C4-2B (cell line): ENCODE results near the gene EFR3B.
"Not testable (repeated sequence)": the region's sequence is repeated elsewhere in the genome, so short reads cannot be mapped to it uniquely, and the experiment has no call there.

Source experiments
- H3K27ac ChIP-seq: fragments of 450-650 bp; 2 replicates; pipeline ENCODE4 v1.5.1; 2017
- CTCF ChIP-seq: fragments of 450-650 bp; conservative IDR thresholded peaks from 2 replicates; pipeline ENCODE4 v1.5.1; 2017; ENCODE audit warnings: mild to moderate bottlenecking
- ZFX ChIP-seq: fragments of 450-650 bp; IDR thresholded peaks from 2 replicates; pipeline ENCODE4 v1.6.1; 2017

The EFR3B gene

DNA sequence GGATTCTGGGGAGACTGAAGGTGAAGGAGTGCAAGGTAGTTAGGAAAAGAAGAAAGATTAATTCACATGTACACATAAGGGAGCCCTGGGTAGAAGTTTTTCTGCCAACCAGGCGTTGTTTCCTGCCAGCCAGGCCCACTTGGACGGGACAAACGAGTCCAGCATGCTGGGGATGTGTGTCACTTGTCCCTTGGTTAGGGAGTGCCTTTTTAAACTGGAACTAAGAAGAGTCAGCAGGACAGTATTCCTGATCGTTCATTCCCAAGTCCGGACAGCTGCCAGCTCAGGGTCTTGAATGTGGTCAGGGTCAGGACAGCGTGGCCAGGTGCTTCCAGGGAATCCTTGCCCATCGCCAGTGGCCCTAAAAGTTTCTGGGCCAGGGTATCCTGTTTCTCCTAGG is 83.3 kb downstream of the EFR3B start:
- TF ChIP-seq CTCF (no peak), ZFX (no peak)
- no peak overlapping the region for H3K27ac ChIP-seq

DNA sequence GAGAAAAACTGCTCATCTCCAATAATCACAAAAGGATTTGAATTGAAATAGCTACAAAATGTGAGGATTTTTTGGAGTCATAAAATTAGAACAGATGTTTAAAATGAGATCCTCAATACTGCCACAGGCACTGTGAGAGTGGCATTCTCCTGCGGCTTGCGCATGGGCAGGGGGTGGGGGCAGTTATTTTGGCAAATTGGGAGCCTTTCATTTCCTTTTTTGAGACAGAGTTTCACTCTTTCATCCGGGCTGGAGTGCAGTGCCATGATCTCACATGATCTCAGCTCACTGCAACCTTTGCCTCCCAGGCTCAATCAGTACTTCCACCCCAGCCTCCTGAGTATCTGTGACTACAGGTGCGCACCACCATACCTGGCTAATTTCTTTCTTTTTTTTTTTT is 84.1 kb downstream of the EFR3B start:
- no peak for TF ChIP-seq ZFX
- TF ChIP-seq CTCF: no peak
- no peak overlapping the region for H3K27ac ChIP-seq

DNA sequence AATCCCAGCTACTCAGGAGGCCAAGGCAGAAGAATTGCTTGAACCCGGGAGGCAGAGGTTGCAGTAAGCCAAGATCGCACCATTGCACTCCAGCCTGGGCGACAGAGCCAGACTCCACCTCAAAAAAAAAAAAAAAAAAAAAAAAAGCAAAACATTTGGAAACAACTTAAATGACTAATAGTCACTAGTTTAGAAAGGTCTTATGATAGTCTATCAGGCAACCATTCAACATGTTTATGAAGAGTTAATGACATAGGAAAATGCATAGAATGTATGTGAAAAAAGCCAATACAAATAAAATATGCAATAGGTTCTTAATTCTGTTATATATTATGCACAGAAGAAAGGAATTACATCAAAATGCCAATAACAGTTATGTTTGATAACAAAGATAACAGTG is 85.2 kb downstream of the EFR3B start:
- H3K27ac ChIP-seq: not testable (repeated sequence)

GRCh38 chr2:25127646-25128045 is 85.8 kb downstream of the EFR3B start:
- no peak overlapping the region for H3K27ac ChIP-seq
- TF ChIP-seq ZFX (no peak), CTCF (no peak)

- no peak overlapping the region for H3K27ac ChIP-seq
- TF ChIP-seq ZFX (no peak), CTCF (no peak)
Measured at GRCh38 chr2:25129901-25130520, 88.1 kb downstream of the EFR3B start.

GRCh38 chr2:25131253-25131566 is 89.3 kb downstream of the EFR3B start:
- H3K27ac ChIP-seq: no peak overlapping the region
- TF ChIP-seq CTCF (no peak), ZFX (no peak)

DNA sequence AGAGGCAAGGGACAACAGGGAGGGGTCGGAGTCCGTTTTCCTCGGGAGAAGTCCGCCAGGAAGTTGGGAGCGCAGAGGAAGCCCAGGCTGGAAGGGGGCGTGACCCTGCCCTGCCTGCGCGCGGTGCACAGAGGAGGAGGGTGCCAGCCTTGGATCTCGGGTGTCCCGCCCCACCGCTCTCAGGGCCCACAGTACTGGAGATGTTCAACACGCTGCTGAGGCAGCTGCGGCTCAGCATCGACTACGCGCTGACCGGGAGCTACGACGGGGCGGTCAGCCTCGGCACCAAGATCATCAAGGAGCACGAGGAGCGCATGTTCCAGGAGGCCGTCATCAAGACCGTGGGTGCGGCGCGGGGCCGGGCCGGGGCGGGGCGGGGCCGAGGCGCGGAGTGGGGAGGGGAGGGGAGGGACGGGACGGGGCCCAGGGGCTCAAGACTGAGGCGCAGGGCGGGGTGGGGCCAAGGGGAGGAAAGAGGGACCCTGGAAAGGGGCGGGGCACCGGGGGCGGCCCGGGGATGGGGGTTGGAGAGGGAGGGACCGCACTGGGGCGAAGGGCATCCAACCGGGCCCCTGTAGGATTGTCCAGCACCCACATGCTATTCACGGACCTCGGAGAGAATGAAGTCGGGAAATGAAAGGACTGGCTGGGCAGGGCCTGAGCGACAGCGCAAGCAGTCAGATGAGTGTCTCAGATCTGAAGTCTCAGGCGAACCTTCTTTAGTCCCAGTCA is 89.9 kb downstream of the EFR3B start:
- H3K27ac ChIP-seq: no peak overlapping the region
- TF ChIP-seq ZFX (no peak), CTCF (no peak)

DNA sequence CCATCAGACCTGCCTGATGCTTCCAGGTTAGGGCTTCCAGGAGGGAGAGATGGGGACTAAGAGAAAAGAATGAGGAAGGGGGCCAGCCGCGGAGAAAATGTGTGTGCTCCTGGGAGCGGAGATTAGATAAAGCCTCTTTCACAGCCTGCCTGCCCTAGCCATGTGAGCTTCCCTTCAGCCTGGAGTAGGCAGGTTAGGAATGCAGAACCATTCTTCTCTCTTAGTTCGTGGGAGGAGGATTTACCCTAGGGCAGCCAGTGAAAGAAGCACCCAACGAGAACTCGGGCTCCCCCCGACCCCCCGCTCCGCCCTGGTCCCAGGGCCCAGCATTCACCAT is 90.4 kb downstream of the EFR3B start:
- TF ChIP-seq CTCF (no peak), ZFX (no peak)
- no peak overlapping the region for H3K27ac ChIP-seq
